Smooth muscle cell (in vitro differentiated cells): ENCODE measurements around the gene THTPA. TPM values are rescaled to one million over a fixed set of nuclear protein-coding genes. Genes with fewer than 3 reads are reported as not detected.

Experiments
- DNase-seq: peaks from one replicate; lab custom pipeline; 2025; ENCODE audit not compliant: unreplicated experiment; lab: John Stamatoyannopoulos, UW
- H2AFZ ChIP-seq: fragments of 200-600 bp; sonication (generic); 2 replicates; pipeline ENCODE4 v1.6.0; 2016; ENCODE audit warnings: antibody characterized with exemption, low read depth, mild to moderate bottlenecking
- H3F3A ChIP-seq: fragments of 200-600 bp; sonication (generic); 2 replicates; pipeline ENCODE4 v1.6.0; 2017; ENCODE audit warnings: antibody characterized with exemption, low read depth
- H3K27ac ChIP-seq: fragments of 200-600 bp; sonication (generic); 2 replicates; pipeline ENCODE4 v1.5.1; 2016; ENCODE audit warnings: low read depth, mild to moderate bottlenecking
- H3K27me3 ChIP-seq: fragments of 200-600 bp; sonication (generic); 2 replicates; pipeline ENCODE4 v1.6.1; 2016; ENCODE audit warnings: low read depth, mild to moderate bottlenecking
- H3K36me3 ChIP-seq: fragments of 200-600 bp; sonication (generic); 2 replicates; pipeline ENCODE4 v1.5.1; 2016; ENCODE audit warnings: low read depth
- H3K4me1 ChIP-seq: fragments of 200-600 bp; sonication (generic); 2 replicates; pipeline ENCODE4 v1.5.1; 2016; ENCODE audit warnings: low read depth
- H3K4me2 ChIP-seq: fragments of 200-600 bp; sonication (generic); 2 replicates; pipeline ENCODE4 v1.6.0; 2016; ENCODE audit warnings: mild to moderate bottlenecking
- H3K4me3 ChIP-seq: fragments of 200-600 bp; sonication (generic); 2 replicates; pipeline ENCODE4 v1.5.1; 2016; ENCODE audit warnings: mild to moderate bottlenecking
- H3K79me2 ChIP-seq: fragments of 200-600 bp; sonication (generic); 2 replicates; pipeline ENCODE4 v1.6.0; 2016; ENCODE audit warnings: low read depth, mild to moderate bottlenecking
- H3K9ac ChIP-seq: fragments of 200-600 bp; sonication (generic); 2 replicates; pipeline ENCODE4 v1.6.0; 2016; ENCODE audit warnings: low read depth
- H3K9me3 ChIP-seq: fragments of 200-600 bp; sonication (generic); replicated peaks from 2 replicates; pipeline ENCODE4 v1.5.1; 2016; ENCODE audit warnings: low read depth
- H4K20me1 ChIP-seq: fragments of 200-600 bp; sonication (generic); 2 replicates; pipeline ENCODE4 v1.6.0; 2016; ENCODE audit warnings: low read depth
- WGBS: methylation state at CpG from one replicate; pipeline ENCODE4 v1.1.7; 2016; ENCODE audit warnings: low lambda C conversion rate; 5-methylcytosine and 5-hydroxymethylcytosine counted together
- polyA plus RNA-seq: library from polyadenylated mRNA; unstranded; fragments of >200 nt; fragmentation: Nextera tagmentation; extraction: Ambion mirVana; gene quantifications from 2 replicates; pipeline ENCODE4 v1.2.1, GENCODE V29; 2016
- total RNA-seq: library from RNA; depleted of rRNA; stranded (reverse); fragments of >200 nt; gene quantifications from 2 replicates; pipeline ENCODE4 v1.2.3, GENCODE V29; 2014
- TF ChIP-seq, protein P1 (sequence below): fragments of 200-600 bp; sonication (generic); IDR thresholded peaks from 2 replicates; pipeline ENCODE4 v1.5.1; 2017; ENCODE audit warnings: borderline replicate concordance, mild to moderate bottlenecking, antibody characterized with exemption; ENCODE audit not compliant: insufficient read depth, poor library complexity, severe bottlenecking

The THTPA gene
- total and polyA plus RNA-seq, 2 experiments from 2014 or later, result 5.7 to 6.1 TPM

DNA sequence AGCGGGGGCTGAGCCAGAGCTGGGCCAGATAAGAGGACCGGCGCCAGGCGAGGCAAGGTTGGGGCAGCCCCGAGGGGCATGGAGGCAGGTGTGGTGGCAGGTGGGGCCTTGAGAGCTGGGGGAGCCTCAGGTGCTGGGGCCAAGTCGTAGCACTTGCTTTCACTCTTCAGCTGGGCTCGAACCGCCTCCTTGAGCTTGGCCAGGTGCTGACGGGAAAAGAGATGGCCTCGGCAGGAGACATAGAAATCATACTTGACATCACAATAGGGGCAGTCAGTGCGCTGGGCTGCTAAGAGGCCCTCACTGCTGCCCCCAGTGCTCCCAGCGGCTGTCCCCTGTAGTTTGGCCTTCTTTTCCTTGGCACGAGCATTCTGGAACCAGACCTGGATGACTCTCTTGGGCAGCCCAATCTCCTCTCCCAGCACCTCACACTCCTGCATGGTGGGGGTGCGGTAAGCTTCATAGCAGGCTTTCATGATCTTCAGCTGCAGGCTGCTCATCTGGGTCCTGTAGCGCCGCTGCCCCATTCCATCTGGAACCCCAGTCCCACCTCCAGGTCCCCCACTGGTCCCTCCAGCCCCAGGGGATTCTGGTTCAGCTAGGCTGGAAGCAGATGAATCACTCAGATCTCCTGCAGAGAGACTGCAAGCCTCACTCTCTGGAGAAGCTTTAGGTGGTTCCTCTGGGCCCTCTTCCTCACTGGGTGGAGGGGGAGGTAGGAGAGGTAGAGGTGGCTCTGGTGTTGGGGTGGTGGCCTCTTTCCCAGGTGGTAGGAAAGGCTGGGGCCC, 32.6 kb upstream of the THTPA start:
- 96% methylated on average over 16 of the region's 16 CpGs for WGBS
- no peak overlapping the region for H3K27ac ChIP-seq
- no peak overlapping the region for H3K9ac ChIP-seq
- no peak overlapping the region for H3K4me2 ChIP-seq
- H3K4me1 ChIP-seq, result peaks cover 4% of the 10 kb centered on the region
- no peaks in the 10 kb centered on the region for H3K79me2 ChIP-seq
- H2AFZ ChIP-seq, result no peak overlapping the region
- TF ChIP-seq, protein P1, sequence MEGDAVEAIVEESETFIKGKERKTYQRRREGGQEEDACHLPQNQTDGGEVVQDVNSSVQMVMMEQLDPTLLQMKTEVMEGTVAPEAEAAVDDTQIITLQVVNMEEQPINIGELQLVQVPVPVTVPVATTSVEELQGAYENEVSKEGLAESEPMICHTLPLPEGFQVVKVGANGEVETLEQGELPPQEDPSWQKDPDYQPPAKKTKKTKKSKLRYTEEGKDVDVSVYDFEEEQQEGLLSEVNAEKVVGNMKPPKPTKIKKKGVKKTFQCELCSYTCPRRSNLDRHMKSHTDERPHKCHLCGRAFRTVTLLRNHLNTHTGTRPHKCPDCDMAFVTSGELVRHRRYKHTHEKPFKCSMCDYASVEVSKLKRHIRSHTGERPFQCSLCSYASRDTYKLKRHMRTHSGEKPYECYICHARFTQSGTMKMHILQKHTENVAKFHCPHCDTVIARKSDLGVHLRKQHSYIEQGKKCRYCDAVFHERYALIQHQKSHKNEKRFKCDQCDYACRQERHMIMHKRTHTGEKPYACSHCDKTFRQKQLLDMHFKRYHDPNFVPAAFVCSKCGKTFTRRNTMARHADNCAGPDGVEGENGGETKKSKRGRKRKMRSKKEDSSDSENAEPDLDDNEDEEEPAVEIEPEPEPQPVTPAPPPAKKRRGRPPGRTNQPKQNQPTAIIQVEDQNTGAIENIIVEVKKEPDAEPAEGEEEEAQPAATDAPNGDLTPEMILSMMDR, result no peak
- DNase-seq, result no peak
- no peaks in the 10 kb centered on the region for H3F3A ChIP-seq
- no peaks in the 10 kb centered on the region for H4K20me1 ChIP-seq
- no peak overlapping the region for H3K4me3 ChIP-seq
- H3K9me3 ChIP-seq, result no peaks in the 10 kb centered on the region
- no peaks in the 10 kb centered on the region for H3K27me3 ChIP-seq
- no peaks in the 10 kb centered on the region for H3K36me3 ChIP-seq

DNA sequence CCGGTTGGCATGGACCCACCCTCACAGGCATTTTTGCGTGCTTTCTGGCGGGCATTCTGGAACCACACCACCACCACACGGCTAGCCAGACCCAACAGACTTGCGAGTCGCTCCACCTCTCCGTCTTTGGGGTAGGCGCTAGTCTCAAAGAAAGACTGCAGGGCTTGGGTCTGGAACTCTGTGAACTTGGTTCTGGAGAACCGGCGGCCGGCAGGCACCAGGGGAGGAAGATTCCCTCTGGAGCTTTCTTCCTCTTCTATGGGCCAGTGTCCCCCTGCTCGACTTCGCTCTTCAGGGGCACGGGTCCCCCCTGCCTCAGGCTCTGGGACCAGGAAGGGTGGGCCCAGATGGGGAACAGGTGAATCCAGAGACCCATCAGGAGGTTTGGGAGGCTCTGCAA, 31.1 kb upstream of the THTPA start:
- no peaks in the 10 kb centered on the region for H3K79me2 ChIP-seq
- H3K9me3 ChIP-seq, result no peaks in the 10 kb centered on the region
- no peak for DNase-seq
- no peak overlapping the region for H2AFZ ChIP-seq
- TF ChIP-seq, protein P1, result no peak
- no peaks in the 10 kb centered on the region for H3K4me1 ChIP-seq
- no peak overlapping the region for H3K9ac ChIP-seq
- H3K4me3 ChIP-seq, result no peak overlapping the region
- H4K20me1 ChIP-seq, result no peaks in the 10 kb centered on the region
- no peaks in the 10 kb centered on the region for H3K36me3 ChIP-seq
- no peaks in the 10 kb centered on the region for H3F3A ChIP-seq
- H3K27me3 ChIP-seq, result no peaks in the 10 kb centered on the region
- WGBS, result 95% methylated on average over 14 of the region's 14 CpGs
- no peak overlapping the region for H3K4me2 ChIP-seq
- H3K27ac ChIP-seq, result no peak overlapping the region

DNA sequence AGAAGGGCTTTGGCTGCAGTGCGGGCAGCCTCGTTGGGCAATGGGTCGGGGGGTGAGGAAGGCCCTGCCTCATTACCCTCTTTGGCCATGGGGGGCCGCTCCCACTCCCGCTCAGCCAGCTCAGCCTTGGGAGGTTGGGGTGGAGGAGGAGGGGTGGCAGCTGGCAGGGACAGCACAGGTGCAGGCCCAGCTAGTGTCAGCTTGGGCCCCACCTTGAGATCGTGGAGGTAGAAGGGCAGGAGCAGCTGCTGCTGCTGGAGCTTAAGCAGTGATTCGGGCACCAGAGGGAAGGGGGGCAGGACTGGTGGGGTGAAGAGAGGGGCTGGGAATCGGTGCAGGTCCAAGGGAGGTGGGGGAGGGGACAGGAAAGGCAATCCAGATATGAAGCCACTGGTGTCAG, 30.5 kb upstream of the THTPA start:
- no peak overlapping the region for H3K9ac ChIP-seq
- no peak overlapping the region for H3K27ac ChIP-seq
- no peaks in the 10 kb centered on the region for H3K4me1 ChIP-seq
- 85% methylated on average over 8 of the region's 8 CpGs for WGBS
- no peaks in the 10 kb centered on the region for H3K9me3 ChIP-seq
- no peak overlapping the region for H3K4me2 ChIP-seq
- no peaks in the 10 kb centered on the region for H3K36me3 ChIP-seq
- H2AFZ ChIP-seq, result no peak overlapping the region
- no peak for DNase-seq
- H4K20me1 ChIP-seq, result no peaks in the 10 kb centered on the region
- H3K4me3 ChIP-seq, result no peak overlapping the region
- H3K79me2 ChIP-seq, result no peaks in the 10 kb centered on the region
- H3F3A ChIP-seq, result no peaks in the 10 kb centered on the region
- H3K27me3 ChIP-seq, result no peaks in the 10 kb centered on the region
- TF ChIP-seq, protein P1, result no peak

DNA sequence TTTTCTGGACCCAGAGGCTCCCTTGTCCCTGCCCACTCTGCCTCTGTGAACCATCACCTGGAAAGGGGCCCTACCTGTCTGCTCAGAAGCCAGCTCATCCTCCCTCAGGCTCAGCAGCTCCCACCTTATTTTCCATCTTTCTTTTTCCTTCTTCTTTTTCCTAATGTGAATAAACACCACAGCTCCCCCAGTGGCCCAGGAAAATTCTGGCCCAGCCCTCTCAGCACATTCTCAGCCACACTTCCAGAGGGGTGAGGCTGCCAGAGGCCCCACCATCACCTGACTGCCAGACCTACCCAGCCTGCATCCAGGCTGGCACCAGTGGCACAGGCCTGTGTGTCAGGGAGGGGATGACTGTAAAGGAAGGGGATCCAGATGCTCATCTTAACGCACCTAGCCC, 27.5 kb upstream of the THTPA start:
- DNase-seq, result no peak
- H3K27ac ChIP-seq, result no peak overlapping the region
- H3K79me2 ChIP-seq, result no peaks in the 10 kb centered on the region
- TF ChIP-seq, protein P1, result no peak
- H3K9me3 ChIP-seq, result no peaks in the 10 kb centered on the region
- H3K27me3 ChIP-seq, result no peaks in the 10 kb centered on the region
- 91% methylated on average over 1 of the region's 1 CpG for WGBS
- H3K36me3 ChIP-seq, result no peaks in the 10 kb centered on the region
- H2AFZ ChIP-seq, result no peak overlapping the region
- H4K20me1 ChIP-seq, result no peaks in the 10 kb centered on the region
- H3K4me1 ChIP-seq, result no peaks in the 10 kb centered on the region
- H3K9ac ChIP-seq, result no peak overlapping the region
- no peaks in the 10 kb centered on the region for H3F3A ChIP-seq
- H3K4me2 ChIP-seq, result no peak overlapping the region
- H3K4me3 ChIP-seq, result no peak overlapping the region
